ENCODE data around the gene OR4F6. TPM values are rescaled to one million over a fixed set of nuclear protein-coding genes. Genes with fewer than 3 reads are reported as not detected.
"Not testable (repeated sequence)": the region's sequence is repeated elsewhere in the genome, so short reads cannot be mapped to it uniquely, and the experiment has no call there.

OR4F6 gene, protein sequence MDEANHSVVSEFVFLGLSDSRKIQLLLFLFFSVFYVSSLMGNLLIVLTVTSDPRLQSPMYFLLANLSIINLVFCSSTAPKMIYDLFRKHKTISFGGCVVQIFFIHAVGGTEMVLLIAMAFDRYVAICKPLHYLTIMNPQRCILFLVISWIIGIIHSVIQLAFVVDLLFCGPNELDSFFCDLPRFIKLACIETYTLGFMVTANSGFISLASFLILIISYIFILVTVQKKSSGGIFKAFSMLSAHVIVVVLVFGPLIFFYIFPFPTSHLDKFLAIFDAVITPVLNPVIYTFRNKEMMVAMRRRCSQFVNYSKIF
- total RNA-seq = not detected

- no peak for DNase-seq (ENCODE audit: low spot score)
- intact Hi-C loops (cut with DNase I) = no loop called here
- no peak within 1 kb of the TSS for H3K27ac ChIP-seq
- H3K9me3 ChIP-seq = no peaks in the 10 kb centered on the region
- H3K4me3 ChIP-seq = no peak within 1 kb of the TSS
- 72% methylated on average over 2 of the region's 2 CpGs for WGBS
- no peaks in the 10 kb centered on the region for H3K36me3 ChIP-seq
- H3K4me1 ChIP-seq (replicated peaks) = no peaks in the 10 kb centered on the region
- no peaks in the 10 kb centered on the region for H3K27me3 ChIP-seq (replicated peaks; ENCODE audit: insufficient read depth)
- no peak for TF ChIP-seq CTCF (IDR thresholded peaks at IDR 0.05)
- TF ChIP-seq POLR2A (IDR thresholded peaks at IDR 0.05) = no peak
- TF ChIP-seq POLR2AphosphoS5 (IDR thresholded peaks at IDR 0.05) = no peak
Measured at GRCh38 chr15:101803209-101803608, at the start of gene OR4F6. TSS of gene OR4F6 (plus strand) at chr15:101803509. CDS start at chr15:101805720, 2,211 bp downstream.

GRCh38 chr15:101764669-101765339 lies 38.5 kb upstream of the OR4F6 start:
- intact Hi-C loops (cut with DNase I); DNase-seq (ENCODE audit: low spot score); H3K9me3 ChIP-seq; H3K4me3 ChIP-seq; H3K4me1 ChIP-seq (replicated peaks); H3K36me3 ChIP-seq; H3K27ac ChIP-seq; H3K27me3 ChIP-seq (replicated peaks; ENCODE audit: insufficient read depth): not testable (repeated sequence)
- 90% methylated on average over 22 of the region's 23 CpGs for WGBS

DNA sequence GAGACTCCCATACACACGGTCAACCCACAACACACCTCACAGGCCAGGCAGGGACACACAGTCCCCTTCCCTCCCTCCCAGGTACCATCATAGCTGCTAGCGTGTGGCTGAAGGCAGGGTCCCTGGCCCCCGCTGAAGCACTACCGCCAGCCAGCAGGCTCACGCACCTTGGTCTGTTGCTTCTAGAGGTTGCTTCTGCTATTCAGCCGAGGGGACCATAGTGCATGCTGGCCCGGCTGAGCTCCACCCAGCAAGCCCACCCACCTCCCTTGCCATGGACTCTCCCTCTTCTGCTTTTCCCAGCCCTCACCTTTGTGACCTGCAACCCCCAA lies 38.0 kb upstream of the OR4F6 start:
- intact Hi-C loops (cut with DNase I); H3K9me3 ChIP-seq; H3K4me1 ChIP-seq (replicated peaks); H3K27ac ChIP-seq; H3K4me3 ChIP-seq; DNase-seq (ENCODE audit: low spot score); H3K27me3 ChIP-seq (replicated peaks; ENCODE audit: insufficient read depth); H3K36me3 ChIP-seq: not testable (repeated sequence)
- WGBS = 91% methylated on average over 5 of the region's 7 CpGs

DNA sequence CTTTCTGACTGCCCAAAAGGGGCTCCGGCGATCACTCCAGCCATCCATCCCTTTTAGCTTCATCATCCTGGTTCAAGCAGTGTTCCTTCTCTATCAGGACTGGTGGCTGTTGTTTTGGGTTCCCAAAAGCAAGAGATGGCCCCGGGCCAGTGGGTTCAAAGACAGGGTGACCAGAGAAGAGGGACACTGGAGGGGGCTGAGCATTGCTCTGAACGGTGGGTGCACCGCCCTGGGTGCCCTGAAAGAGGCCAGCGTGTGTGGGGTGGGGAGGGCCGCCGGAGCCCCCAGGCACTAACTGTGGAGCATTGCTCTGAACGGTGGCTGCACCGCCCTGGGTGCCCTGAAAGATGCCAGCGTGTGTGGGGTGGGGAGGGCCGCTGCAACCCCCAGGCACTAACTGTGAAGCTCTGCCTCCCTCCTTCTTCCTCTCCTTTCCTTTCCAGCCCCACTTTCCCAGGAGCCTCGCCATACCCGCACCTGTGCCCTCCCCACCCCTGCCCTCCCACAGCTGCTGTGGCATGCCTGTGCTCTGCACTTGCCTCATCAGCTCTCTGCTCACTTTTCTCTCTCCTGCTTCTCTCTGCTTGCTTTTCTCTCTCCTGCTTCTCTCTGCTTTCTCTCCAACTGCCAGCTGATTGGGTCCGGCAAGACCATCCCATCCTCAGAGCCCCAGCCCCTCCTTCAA lies 37.4 kb upstream of the OR4F6 start:
- Histone ChIP-seq H3K9me3 (no peaks in the 10 kb centered on the region), H3K4me1 (replicated peaks) (no peaks in the 10 kb centered on the region), H3K27ac (no peak overlapping the region), H3K36me3 (no peaks in the 10 kb centered on the region), H3K27me3 (replicated peaks; ENCODE audit: insufficient read depth) (no peaks in the 10 kb centered on the region), H3K4me3 (no peak overlapping the region)
- 88% methylated on average over 15 of the region's 15 CpGs for WGBS
- intact Hi-C loops (cut with DNase I) = no loop called here
- DNase-seq (ENCODE audit: low spot score) = no peak
- no peak for TF ChIP-seq CTCF (IDR thresholded peaks at IDR 0.05)
- no peak for TF ChIP-seq POLR2A (IDR thresholded peaks at IDR 0.05)
- no peak for TF ChIP-seq POLR2AphosphoS5 (IDR thresholded peaks at IDR 0.05)

- DNase-seq (ENCODE audit: low spot score); H3K36me3 ChIP-seq; H3K4me1 ChIP-seq (replicated peaks); intact Hi-C loops (cut with DNase I); H3K27ac ChIP-seq; H3K27me3 ChIP-seq (replicated peaks; ENCODE audit: insufficient read depth); H3K4me3 ChIP-seq; H3K9me3 ChIP-seq: not testable (repeated sequence)
- peak in 1 of 4 experiments; percentile 19 for TF ChIP-seq CTCF (IDR thresholded peaks at IDR 0.05)
- WGBS = 74% methylated on average over 8 of the region's 11 CpGs
Measured at GRCh38 chr15:101767083-101767640, 36.1 kb upstream of the OR4F6 start.

Measured in prostate gland (tissue), 2 donors.